HT-29 (cell line): ENCODE measurements around the gene ST6GALNAC6. TPM values are rescaled to one million over a fixed set of nuclear protein-coding genes. Genes with fewer than 3 reads are reported as not detected.

Source experiments
- DNase-seq: peaks from one replicate; pipeline ENCODE4 v3.0.0-alpha.2; 2015; ENCODE audit warnings: low spot score
- total RNA-seq: library from RNA; depleted of rRNA; stranded (reverse); fragments of >200 nt; shearing (Covaris generic); gene quantifications from 2 replicates; pipeline ENCODE4 v1.2.3, GENCODE V29; 2014; rRNA removed

The ST6GALNAC6 gene, protein sequence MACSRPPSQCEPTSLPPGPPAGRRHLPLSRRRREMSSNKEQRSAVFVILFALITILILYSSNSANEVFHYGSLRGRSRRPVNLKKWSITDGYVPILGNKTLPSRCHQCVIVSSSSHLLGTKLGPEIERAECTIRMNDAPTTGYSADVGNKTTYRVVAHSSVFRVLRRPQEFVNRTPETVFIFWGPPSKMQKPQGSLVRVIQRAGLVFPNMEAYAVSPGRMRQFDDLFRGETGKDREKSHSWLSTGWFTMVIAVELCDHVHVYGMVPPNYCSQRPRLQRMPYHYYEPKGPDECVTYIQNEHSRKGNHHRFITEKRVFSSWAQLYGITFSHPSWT
- 14.5 and 16.6 TPM in 2 replicates for total RNA-seq

- peak; percentile 77 for DNase-seq
Observed at GRCh38 chr9:127899128-127899943, at the start of gene ST6GALNAC6. ST6GALNAC6 (minus strand) TSS chr9:127899603; CDS start chr9:127897981, 1,622 bp downstream.

GRCh38 chr9:127947841-127948710, 48.7 kb upstream of the ST6GALNAC6 start:
- DNase-seq = no peak

DNA sequence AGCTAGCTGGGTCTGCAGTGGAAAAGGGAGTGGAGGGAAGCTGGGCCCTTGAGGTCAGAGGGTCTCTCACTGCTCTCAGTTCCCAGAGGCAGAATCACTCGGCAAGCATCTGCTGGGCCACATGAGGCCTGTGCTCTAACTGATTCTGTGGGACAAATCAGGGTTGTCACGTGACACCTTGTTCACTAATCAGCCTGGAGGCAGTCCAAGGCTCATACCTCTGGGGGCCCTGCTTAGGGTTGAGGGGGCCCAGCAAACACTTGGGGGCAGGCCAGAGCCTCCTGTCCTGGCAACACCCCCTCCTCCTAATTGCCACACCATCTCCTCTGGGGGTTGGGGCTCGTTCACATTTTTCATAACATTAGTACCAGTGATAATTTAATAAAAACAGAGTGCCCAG, 47.3 kb upstream of the ST6GALNAC6 start:
- no peak for DNase-seq

DNA sequence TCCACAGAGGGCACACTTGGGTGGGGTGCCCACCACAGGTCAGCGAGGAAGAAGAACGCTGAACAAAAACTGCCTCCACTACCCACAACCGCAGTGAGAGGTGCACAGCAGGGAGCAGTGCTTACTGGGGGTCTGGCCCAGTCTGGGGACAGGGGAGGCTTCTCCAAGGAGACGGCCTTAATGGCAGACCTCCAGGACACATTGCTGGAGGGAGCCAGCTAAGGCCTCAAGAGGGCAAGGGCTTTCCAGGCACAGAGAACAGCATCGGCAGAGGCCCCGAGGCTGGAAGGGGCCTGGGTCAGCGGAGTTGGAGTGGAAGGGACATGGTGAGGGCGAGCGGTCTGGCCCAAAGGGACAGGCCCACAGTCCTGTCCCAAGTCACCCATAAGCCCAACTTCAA, 46.5 kb upstream of the ST6GALNAC6 start:
- no peak for DNase-seq

DNA sequence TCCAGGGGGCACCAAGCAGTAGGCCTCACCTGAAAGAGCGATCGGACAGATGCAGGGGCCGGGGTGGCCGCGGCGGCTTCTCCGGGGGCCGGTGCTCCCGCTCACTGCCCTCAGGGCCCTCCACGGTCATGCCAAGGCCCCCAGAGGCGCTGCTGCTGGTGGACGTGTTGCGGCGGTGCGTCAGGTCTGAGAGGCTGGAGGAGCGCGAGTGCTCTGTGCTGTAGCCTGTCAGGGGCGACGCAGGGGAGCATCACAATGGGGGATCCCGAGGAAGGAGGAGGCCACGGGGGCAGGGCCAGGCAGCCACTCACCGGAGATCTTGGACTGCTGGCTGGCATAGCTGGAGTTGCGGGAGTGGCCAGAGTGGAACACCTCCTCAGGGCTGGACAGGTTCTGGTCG, 45.9 kb upstream of the ST6GALNAC6 start:
- no peak for DNase-seq

DNA sequence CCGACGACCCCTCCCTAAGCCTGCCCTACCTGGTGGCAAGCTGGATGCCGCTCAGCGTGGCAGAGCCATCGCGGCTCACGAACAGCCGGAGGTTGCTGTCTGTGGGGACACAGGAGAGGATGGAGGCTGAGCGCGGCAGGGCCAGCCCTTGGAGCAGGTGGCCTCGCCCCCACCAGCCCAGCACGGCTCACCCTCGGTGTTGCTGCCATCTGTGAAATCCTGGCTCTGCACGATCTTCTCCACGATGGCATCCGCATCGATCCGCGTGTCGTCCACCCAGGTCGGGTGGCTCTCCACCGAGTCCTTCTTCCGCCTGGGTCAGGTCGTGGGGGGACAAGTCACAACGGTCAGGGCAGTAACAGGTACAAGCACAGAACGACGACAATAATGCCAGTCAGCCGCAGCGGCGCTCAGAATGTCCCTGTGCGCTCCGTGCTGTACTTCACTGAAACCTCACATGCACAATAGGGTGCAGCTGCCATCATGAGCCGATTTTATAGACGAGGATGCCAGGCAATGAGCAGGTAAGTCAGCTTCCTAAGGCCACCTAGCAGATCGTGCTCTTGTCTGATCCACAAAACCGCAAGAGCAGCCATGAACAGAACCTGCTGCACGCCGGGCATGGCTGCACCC, 45.3 kb upstream of the ST6GALNAC6 start:
- no peak for DNase-seq

DNA sequence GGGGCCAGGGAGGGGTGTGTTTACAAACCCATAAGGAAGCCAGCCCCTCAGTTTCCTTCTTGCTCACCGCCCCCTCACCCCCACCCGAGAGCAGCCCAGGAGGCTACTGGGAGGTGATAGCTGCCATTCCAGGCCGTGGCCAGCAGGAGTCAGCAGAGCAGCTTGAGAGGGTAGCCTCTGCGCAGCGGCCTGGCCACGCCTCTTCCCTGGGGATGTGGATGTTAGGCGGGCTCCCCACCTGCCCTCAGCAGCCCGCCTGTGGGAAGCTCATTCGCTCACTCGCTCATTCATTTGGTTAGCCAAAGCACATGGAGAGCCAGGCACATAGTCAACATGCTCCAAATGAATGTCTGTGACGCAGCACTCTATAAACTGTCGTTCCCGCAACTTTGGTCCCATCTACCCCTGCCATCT, 44.3 kb upstream of the ST6GALNAC6 start:
- DNase-seq = peak; percentile 89

DNA sequence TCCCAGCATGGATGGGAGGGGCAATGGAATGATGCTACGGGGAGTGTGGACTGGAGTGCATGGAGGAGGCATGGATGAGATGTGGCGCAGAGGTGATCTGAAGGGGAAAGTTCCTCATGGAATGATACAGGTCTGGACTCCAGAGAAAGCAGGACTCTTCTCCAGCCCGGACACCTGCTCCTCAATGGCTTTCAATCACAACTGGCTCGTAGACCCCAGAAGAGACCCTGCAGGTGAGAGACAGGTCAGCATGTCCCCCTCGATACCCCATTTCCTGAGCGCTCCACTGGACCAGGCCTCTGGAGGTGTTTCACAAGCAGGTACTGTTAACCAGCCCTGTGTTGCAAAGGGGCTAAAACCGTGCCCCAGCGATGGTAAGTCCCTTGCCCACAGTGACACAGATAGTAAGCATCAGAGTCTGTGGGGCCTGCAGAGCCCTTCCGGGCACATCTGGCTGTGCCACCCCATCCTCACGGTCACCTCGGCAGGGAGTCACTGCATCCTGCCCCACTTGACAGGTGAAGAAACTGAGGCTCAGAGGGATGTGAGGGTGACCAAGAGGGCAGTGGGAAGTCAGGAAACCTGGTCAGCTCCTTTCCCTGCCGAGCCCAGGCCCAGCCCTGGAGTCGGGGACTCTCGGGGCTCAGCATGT, 43.7 kb upstream of the ST6GALNAC6 start:
- no peak for DNase-seq

DNA sequence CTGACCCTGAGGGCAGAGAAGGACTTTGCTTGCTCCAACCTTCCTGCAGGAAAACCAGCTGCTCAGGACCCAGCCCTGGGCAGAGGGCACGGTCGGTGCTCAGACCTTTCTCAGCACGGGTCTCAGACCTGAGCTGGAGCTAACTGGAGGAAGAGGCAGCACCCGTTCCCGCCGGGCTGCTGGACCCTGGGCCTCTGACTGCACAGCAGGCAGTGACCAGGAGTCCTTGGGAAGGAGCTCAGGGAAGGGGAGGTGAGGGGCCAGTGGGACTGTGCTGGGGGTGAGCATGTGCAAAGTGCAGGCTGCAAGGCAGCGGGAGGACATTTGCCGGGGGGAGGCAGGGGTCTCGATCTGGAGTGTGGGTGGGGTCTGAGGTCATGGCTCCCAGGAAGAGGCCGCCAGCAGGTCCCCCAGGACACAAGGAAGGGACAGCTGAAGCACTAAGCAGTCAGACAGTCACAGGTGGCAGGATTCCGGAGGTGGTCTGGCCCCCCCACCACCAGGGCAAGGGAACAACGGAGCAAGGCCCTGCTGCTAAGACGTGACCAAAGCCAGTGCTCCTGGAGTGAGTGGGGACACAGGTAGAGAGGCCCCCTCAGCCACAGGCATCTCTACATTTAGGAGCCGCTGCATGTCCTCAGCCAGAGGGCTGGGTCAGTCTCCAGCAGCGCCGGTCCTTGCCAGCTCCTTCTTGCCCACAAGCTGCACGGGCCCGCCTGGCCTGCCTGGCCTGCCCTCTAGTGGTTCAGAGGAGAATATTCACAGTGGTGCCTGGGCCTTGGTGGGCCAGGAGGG, 43.0 kb upstream of the ST6GALNAC6 start:
- DNase-seq = peak; percentile 57

- no peak for DNase-seq
Observed at GRCh38 chr9:127941961-127942215, 42.5 kb upstream of the ST6GALNAC6 start.

- no peak for DNase-seq
Observed at GRCh38 chr9:127941062-127941960, 41.9 kb upstream of the ST6GALNAC6 start.

GRCh38 chr9:127940593-127940992, 41.2 kb upstream of the ST6GALNAC6 start:
- no peak for DNase-seq

DNA sequence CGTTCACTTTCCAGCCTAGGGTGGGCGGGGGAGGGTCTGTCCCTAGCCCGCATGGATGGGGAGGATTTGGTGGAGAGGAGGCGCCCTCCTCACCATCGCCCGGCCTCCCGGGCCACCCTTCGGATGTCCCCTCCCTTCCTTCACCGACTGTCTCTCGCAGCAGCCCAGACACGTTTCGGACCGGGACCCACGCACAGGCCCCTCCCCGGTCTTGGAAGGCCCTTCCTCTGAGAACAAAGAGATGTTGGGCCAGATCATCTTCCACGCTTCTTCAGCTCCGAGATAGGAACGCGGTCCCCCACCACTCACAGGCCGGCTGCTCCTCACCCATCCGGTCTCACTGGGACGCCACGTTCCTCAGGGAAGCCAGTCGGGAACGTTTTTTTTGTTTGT, 38.9 kb upstream of the ST6GALNAC6 start:
- DNase-seq = no peak

- peak; percentile 86 for DNase-seq
Observed at GRCh38 chr9:127937388-127938297, 38.2 kb upstream of the ST6GALNAC6 start, which contains the start of gene DPM2. DPM2 (minus strand) TSS chr9:127937854; CDS start chr9:127937820, 34 bp downstream.

DNA sequence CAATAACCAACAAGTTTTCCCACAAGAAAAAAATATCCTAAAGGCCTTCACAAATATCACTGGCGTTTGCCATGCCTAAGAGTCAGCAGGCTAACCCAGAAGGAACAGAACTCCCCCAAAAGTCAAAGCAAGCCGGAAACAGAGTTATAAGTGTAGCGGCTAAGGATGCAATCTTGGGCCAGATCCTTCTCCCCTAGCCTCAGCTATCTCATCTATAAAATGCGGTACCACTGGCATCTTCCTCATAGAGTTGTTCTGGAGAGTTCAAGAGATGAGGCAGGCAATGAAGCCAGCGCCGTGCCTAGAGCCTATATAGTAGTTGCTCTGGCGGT, 37.6 kb upstream of the ST6GALNAC6 start:
- DNase-seq = peak; percentile 22

- no peak for DNase-seq
Observed at GRCh38 chr9:127936347-127936852, 37.0 kb upstream of the ST6GALNAC6 start.

DNA sequence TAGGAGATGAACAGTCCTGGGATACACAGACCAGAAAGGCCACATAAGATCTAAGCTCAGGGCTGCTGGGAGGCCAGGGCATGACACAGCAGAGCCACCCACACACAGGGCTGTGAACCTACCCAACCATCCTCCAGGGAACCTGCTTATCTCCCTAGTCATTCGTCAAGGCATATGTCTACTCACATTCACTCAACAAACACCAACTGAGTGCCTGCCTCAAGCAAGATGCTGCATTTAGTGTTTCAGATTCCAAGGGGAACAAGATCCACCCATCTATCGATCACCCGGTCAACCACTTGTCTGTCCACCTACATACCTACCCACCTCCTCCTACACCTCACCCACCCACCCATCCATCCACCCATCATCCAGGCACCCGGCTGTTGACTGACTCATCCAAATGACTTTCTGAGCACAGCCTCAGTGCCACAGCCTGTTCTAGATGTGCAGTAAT, 36.4 kb upstream of the ST6GALNAC6 start:
- no peak for DNase-seq

GRCh38 chr9:127934986-127935385, 35.6 kb upstream of the ST6GALNAC6 start:
- DNase-seq = no peak
